PC-3 (cell line): ENCODE results near the gene APPBP2. TPM values are rescaled to one million over a fixed set of nuclear protein-coding genes. Genes with fewer than 3 reads are reported as not detected.

Source experiments
- ATAC-seq: fragments of 200-7000 bp; cut with Tn5 transposase; 2 replicates; pipeline ENCODE4 v1.9.1; 2020; ENCODE audit warnings: mild to moderate bottlenecking, moderate library complexity
- BruUV-seq: library from RNA; stranded (reverse); fragments of 400-500 nt; replicated peaks from 2 replicates; lab custom pipeline; 2021; lab: Mats Ljungman, UMichigan
- CTCF ChIA-PET: fragments of 300-600 bp; sonication (Branson Sonifier 250); formaldehyde crosslinking; loops from one replicate; lab custom pipeline; 2022; ENCODE audit warnings: antibody characterized with exemption; lab: Charles Lee
- POLR2A ChIA-PET: fragments of 300-600 bp; sonication (Branson Sonifier 250); formaldehyde crosslinking; loops from one replicate; lab custom pipeline; 2022; ENCODE audit warnings: antibody characterized with exemption; ENCODE audit not compliant: unreplicated experiment; lab: Charles Lee
- DNase-seq: peaks from one replicate; pipeline ENCODE4 v3.0.0-alpha.2; 2015
- H2AFZ ChIP-seq: fragments of 300-600 bp; sonication (generic); 2 replicates; pipeline ENCODE4 v1.6.0; 2016; ENCODE audit warnings: antibody characterized with exemption, low read length
- H3F3A ChIP-seq: fragments of 300-600 bp; sonication (generic); one replicate; pipeline ENCODE4 v1.6.0; 2017; ENCODE audit warnings: antibody characterized with exemption, low read length, control low read depth, mild to moderate bottlenecking; ENCODE audit not compliant: unreplicated experiment
- H3K27ac ChIP-seq: fragments of 300-600 bp; sonication (generic); 2 replicates; pipeline ENCODE4 v1.5.1; 2016; ENCODE audit warnings: mild to moderate bottlenecking, low read length
- H3K27me3 ChIP-seq: fragments of 300-600 bp; sonication (generic); 2 replicates; pipeline ENCODE4 v1.6.1; 2016; ENCODE audit warnings: low read length, mixed read lengths
- H3K36me3 ChIP-seq: fragments of 300-600 bp; sonication (generic); 2 replicates; pipeline ENCODE4 v1.6.1; 2016; ENCODE audit warnings: low read depth, mixed run types, low read length, mixed read lengths
- H3K4me1 ChIP-seq: fragments of 300-600 bp; sonication (generic); 2 replicates; pipeline ENCODE4 v1.5.1; 2016; ENCODE audit warnings: low read length; ENCODE audit not compliant: insufficient read depth
- H3K4me2 ChIP-seq: fragments of 300-600 bp; sonication (generic); 2 replicates; pipeline ENCODE4 v1.6.0; 2016; ENCODE audit warnings: low read length
- H3K4me3 ChIP-seq: fragments of 300-600 bp; sonication (generic); 2 replicates; pipeline ENCODE4 v1.5.1; 2016; ENCODE audit warnings: mild to moderate bottlenecking, low read length, mixed read lengths
- H3K79me2 ChIP-seq: fragments of 300-600 bp; sonication (generic); 2 replicates; pipeline ENCODE4 v1.6.1; 2017; ENCODE audit warnings: low read length, mixed read lengths
- H3K9ac ChIP-seq: fragments of 300-600 bp; sonication (generic); 2 replicates; pipeline ENCODE4 v1.6.0; 2016; ENCODE audit warnings: mild to moderate bottlenecking, low read length
- H3K9me2 ChIP-seq: fragments of 300-600 bp; sonication (generic); replicated peaks from 2 replicates; pipeline ENCODE4 v1.6.1; 2016; ENCODE audit warnings: mixed run types, low read length, mixed read lengths
- H3K9me3 ChIP-seq: fragments of 300-600 bp; sonication (generic); 2 replicates; pipeline ENCODE4 v1.6.1; 2016; ENCODE audit warnings: low read length, mixed read lengths
- H4K20me1 ChIP-seq: fragments of 300-600 bp; sonication (generic); 2 replicates; pipeline ENCODE4 v1.6.1; 2016; ENCODE audit warnings: low read length, mixed read lengths
- EZH2 ChIP-seq: fragments of 300-600 bp; sonication (generic); IDR thresholded peaks from one replicate; pipeline ENCODE4 v1.6.1; 2017; ENCODE audit warnings: antibody characterized with exemption, mild to moderate bottlenecking, low read length; ENCODE audit not compliant: unreplicated experiment
- EZH2phosphoT487 ChIP-seq: fragments of 300-600 bp; sonication (generic); IDR thresholded peaks from 2 replicates; pipeline ENCODE4 v1.6.1; 2018; ENCODE audit warnings: mild to moderate bottlenecking, antibody characterized with exemption, low read length, borderline replicate concordance
- intact Hi-C: fragments of 100-400 bp; cut with micrococcal nuclease; formaldehyde crosslinking; loops from 2 replicates; pipeline ENCODE4 v1.9.0; 2023
- total RNA-seq: library from RNA; depleted of rRNA; stranded (reverse); fragments of >200 nt; gene quantifications from 2 replicates; pipeline ENCODE4 v1.2.3, GENCODE V29; 2014
- TF ChIP-seq, protein P1 (sequence below): fragments of 300-600 bp; sonication (generic); conservative IDR thresholded peaks from 2 replicates; pipeline ENCODE4 v1.5.1; 2017; ENCODE audit warnings: antibody characterized with exemption, low read depth, mild to moderate bottlenecking, low read length

The APPBP2 gene
- total RNA-seq, 1 experiment from 2014 or later, result 17.1 TPM

DNA sequence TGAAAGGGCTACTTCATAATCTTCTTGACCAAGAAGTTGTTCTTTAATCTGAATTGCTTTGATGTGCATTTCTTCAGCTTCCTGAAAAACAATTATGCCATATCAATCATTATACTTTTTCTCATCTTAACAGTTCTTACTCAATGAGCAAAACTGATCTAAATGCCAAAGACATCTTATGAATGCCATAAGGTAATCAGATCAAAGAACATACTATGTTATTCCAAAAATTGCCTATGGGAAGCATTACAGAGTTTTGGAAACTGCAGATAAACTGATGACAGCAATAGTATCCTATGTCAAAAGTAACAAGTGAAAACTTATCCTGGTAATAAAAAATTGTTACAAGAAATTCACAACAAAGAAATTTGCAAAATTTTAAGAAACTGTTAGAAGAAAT is 74.1 kb downstream of the APPBP2 start:
- Histone ChIP-seq H3K27ac (no peak overlapping the region), H3K27me3 (no peaks in the 10 kb centered on the region), H3K4me3 (no peak overlapping the region), H3K36me3 (peaks cover 27% of the 10 kb centered on the region), H3K79me2 (no peaks in the 10 kb centered on the region), H2AFZ (no peak overlapping the region), H3K4me1 (no peaks in the 10 kb centered on the region), H3K9ac (no peak overlapping the region), H3K9me2 (no peaks in the 10 kb centered on the region), H3F3A (no peaks in the 10 kb centered on the region), H3K9me3 (no peaks in the 10 kb centered on the region), H4K20me1 (no peaks in the 10 kb centered on the region), H3K4me2 (no peak overlapping the region)
- CTCF ChIA-PET, result no interaction called here
- DNase-seq (no peak), ATAC-seq (no peak)
- POLR2A ChIA-PET, result no interaction called here
- no TSS peak for BruUV-seq
- intact Hi-C loops, result no loop called here
- no peak for TF ChIP-seq EZH2phosphoT487
- TF ChIP-seq, protein P1, sequence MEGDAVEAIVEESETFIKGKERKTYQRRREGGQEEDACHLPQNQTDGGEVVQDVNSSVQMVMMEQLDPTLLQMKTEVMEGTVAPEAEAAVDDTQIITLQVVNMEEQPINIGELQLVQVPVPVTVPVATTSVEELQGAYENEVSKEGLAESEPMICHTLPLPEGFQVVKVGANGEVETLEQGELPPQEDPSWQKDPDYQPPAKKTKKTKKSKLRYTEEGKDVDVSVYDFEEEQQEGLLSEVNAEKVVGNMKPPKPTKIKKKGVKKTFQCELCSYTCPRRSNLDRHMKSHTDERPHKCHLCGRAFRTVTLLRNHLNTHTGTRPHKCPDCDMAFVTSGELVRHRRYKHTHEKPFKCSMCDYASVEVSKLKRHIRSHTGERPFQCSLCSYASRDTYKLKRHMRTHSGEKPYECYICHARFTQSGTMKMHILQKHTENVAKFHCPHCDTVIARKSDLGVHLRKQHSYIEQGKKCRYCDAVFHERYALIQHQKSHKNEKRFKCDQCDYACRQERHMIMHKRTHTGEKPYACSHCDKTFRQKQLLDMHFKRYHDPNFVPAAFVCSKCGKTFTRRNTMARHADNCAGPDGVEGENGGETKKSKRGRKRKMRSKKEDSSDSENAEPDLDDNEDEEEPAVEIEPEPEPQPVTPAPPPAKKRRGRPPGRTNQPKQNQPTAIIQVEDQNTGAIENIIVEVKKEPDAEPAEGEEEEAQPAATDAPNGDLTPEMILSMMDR, result no peak
- TF ChIP-seq EZH2, result no peak

DNA sequence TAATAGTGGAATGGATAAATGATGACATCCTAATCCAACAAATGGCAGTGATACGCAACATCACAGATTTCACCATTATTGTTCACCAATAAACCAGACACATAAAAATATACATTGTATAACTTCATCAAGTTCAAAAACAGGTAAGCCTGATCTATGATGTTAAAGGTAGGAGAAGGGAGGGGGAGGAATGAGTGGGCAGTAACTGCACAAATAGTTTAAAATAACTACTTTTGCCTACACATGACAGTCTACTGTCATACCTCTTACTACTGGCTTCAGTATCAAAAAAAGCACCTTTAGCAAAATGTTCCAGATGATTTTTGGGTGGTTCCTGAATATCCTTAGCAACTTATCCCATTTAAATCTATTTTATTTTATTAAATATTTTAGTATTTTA is 75.0 kb downstream of the APPBP2 start:
- CTCF ChIA-PET, result no interaction called here
- no peaks in the 10 kb centered on the region for H3K9me3 ChIP-seq
- TF ChIP-seq, protein P1, result no peak
- TF ChIP-seq EZH2 (no peak), EZH2phosphoT487 (no peak)
- H3K4me2 ChIP-seq, result no peak overlapping the region
- no peak for DNase-seq
- no peak for ATAC-seq
- no peak overlapping the region for H3K4me3 ChIP-seq
- H3F3A ChIP-seq, result no peaks in the 10 kb centered on the region
- H3K79me2 ChIP-seq, result no peaks in the 10 kb centered on the region
- H3K9me2 ChIP-seq, result no peaks in the 10 kb centered on the region
- H4K20me1 ChIP-seq, result no peaks in the 10 kb centered on the region
- H2AFZ ChIP-seq, result no peak overlapping the region
- peaks cover 36% of the 10 kb centered on the region for H3K36me3 ChIP-seq
- POLR2A ChIA-PET, result no interaction called here
- no peak overlapping the region for H3K9ac ChIP-seq
- BruUV-seq, result no TSS peak
- H3K27ac ChIP-seq, result no peak overlapping the region
- H3K4me1 ChIP-seq, result no peaks in the 10 kb centered on the region
- intact Hi-C loops, result no loop called here
- H3K27me3 ChIP-seq, result no peaks in the 10 kb centered on the region

DNA sequence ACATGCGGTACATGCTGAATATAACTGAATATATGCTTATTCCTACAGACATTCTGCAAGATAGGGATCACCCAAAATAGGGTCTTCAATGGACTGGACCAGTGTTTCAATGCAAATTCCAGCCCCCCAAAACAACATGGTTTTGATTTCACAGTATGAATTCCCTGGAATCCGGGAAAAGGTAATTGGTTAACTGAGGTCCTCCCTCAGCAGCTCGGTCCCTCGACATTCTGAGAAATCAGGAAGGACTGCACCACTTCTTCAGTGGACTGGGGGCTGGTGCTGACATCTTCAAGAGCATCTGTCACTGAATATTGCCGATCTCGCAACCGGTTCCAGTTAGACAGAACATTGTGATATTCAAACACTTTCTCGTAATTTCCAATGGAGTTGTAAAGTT is 78.7 kb downstream of the APPBP2 start:
- DNase-seq, result no peak
- Histone ChIP-seq H3K4me2 (no peak overlapping the region), H3F3A (no peaks in the 10 kb centered on the region), H3K27ac (no peak overlapping the region), H3K4me3 (no peak overlapping the region), H3K36me3 (peaks cover 26% of the 10 kb centered on the region), H3K9me3 (no peaks in the 10 kb centered on the region), H3K9me2 (no peaks in the 10 kb centered on the region), H4K20me1 (no peaks in the 10 kb centered on the region), H2AFZ (no peak overlapping the region), H3K9ac (no peak overlapping the region), H3K79me2 (no peaks in the 10 kb centered on the region), H3K27me3 (no peaks in the 10 kb centered on the region), H3K4me1 (no peaks in the 10 kb centered on the region)
- ChIA-PET CTCF (no interaction called here), POLR2A (no interaction called here)
- intact Hi-C loops, result no loop called here
- TF ChIP-seq EZH2phosphoT487, result no peak
- TF ChIP-seq, protein P1, result no peak
- TF ChIP-seq EZH2, result no peak
- BruUV-seq, result TSS peak; percentile 7
- no peak for ATAC-seq
